Measurements from ENCODE around the gene PIP5K1B.

DNA sequence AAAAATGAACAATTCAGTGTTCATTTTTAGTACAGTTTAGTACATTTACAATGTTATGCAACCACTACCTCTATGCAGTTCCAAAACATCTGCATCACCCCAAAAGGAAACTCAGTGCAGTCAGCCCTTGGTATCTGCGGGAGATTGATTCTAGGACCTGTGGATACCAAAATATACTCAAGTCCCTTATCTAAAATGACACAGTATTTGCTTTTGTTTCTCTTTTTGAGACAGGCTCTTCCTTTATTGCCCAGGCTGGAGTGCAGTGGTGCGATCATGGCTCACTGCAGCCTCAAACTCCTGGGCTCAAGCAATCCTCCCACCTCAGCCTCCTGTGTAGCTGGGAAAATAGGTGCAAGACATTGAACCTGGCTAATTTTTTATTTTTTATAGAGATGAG is 114.0 kb downstream of the PIP5K1B start:
- TF ChIP-seq, protein P1, sequence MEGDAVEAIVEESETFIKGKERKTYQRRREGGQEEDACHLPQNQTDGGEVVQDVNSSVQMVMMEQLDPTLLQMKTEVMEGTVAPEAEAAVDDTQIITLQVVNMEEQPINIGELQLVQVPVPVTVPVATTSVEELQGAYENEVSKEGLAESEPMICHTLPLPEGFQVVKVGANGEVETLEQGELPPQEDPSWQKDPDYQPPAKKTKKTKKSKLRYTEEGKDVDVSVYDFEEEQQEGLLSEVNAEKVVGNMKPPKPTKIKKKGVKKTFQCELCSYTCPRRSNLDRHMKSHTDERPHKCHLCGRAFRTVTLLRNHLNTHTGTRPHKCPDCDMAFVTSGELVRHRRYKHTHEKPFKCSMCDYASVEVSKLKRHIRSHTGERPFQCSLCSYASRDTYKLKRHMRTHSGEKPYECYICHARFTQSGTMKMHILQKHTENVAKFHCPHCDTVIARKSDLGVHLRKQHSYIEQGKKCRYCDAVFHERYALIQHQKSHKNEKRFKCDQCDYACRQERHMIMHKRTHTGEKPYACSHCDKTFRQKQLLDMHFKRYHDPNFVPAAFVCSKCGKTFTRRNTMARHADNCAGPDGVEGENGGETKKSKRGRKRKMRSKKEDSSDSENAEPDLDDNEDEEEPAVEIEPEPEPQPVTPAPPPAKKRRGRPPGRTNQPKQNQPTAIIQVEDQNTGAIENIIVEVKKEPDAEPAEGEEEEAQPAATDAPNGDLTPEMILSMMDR (IDR thresholded peaks at IDR 0.05; ENCODE audit: insufficient read depth, low read depth, low read length) = no peak
- TF ChIP-seq EZH2 (IDR thresholded peaks at IDR 0.05; ENCODE audit: insufficient read depth, low read length) = no peak

All from astrocyte (in vitro differentiated cells and primary cell).